NCI-H1105 (cell line): ENCODE results near the gene CRYBA1.

Experiments used
- DNase-seq: peaks from one replicate; lab custom pipeline; 2025; lab: John Stamatoyannopoulos, UW

The CRYBA1 gene

GRCh38 chr17:29283496-29283895 is 36.8 kb downstream of the CRYBA1 start:
- no peak for DNase-seq

GRCh38 chr17:29283961-29284360 is 37.3 kb downstream of the CRYBA1 start:
- DNase-seq, result no peak

GRCh38 chr17:29289852-29290251 is 43.2 kb downstream of the CRYBA1 start:
- DNase-seq, result no peak

- DNase-seq, result peak; percentile 56
Observed at GRCh38 chr17:29291163-29291752, 44.6 kb downstream of the CRYBA1 start.

GRCh38 chr17:29292071-29292991 is 45.7 kb downstream of the CRYBA1 start:
- DNase-seq, result peak; percentile 21

- DNase-seq, result peak; percentile 50
Observed at GRCh38 chr17:29292992-29293889, 46.6 kb downstream of the CRYBA1 start.

- DNase-seq, result peak; percentile 98
Observed at GRCh38 chr17:29293890-29294579, 47.4 kb downstream of the CRYBA1 start, which contains the start of gene NUFIP2. TSS of gene NUFIP2 (minus strand) at chr17:29294148. CDS start at chr17:29294059, 89 bp downstream.

- DNase-seq, result peak; percentile 2
Observed at GRCh38 chr17:29294580-29294900, 47.9 kb downstream of the CRYBA1 start.

GRCh38 chr17:29295420-29295819 is 48.8 kb downstream of the CRYBA1 start:
- DNase-seq, result no peak

- DNase-seq, result no peak
Observed at GRCh38 chr17:29299031-29299430, 52.4 kb downstream of the CRYBA1 start.

- no peak for DNase-seq
Observed at GRCh38 chr17:29303386-29303785, 56.7 kb downstream of the CRYBA1 start.
